Measurements from ENCODE around the gene LYAR. TPM values are rescaled to one million over a fixed set of nuclear protein-coding genes. Genes with fewer than 3 reads are reported as not detected.

Gene LYAR
- total and polyA plus RNA-seq, 2 donors (not counting 3 experiments of a cell fraction or from before 2014, with no cell fraction given): 4.2 to 24.6 TPM

DNA sequence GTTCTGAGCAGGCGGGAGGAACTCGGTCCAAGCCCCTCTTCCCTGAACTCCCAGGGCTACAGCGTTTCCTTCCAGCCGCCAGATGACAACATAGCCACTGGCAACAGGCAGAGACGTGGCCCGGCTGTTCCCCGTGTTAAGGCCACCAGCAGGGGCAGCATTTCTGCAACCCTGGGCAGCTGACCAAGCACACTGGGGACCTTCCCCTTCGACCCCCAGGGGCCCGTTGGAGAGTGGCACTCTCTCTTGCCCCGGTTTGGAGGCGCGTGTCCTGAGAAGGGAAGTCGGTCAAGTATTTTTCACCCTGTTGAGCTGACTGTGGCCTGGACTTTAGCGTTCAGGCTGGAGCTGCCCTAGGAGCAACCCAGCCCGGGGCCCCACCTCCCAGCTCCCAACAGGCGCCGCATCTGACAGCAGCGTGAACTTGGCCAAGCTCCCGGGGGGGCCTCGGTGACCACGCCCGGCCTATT, 37.7 kb upstream of the LYAR start:
- ChIA-PET CTCF (interaction anchor here (0.7 to 1.7 kb wide), 7 partner anchors 11 to 102 kb away, joined by 3 to 9 read pairs (median 5); partner anchors contain the start of gene TMEM128), POLR2A (no interaction called here)
- H3K9ac ChIP-seq (replicated peaks; ENCODE audit: extremely low read depth, insufficient read depth, low read length): no peak overlapping the region
- no peak overlapping the region for H3K27ac ChIP-seq (ENCODE audit: insufficient read depth, low read depth, low read length)
- H3K27me3 ChIP-seq (ENCODE audit: control insufficient read depth in 2 of 2, insufficient read depth in 2 of 2, low read length in 2 of 2): no peaks in the 10 kb centered on the region
- H3K36me3 ChIP-seq (ENCODE audit: control insufficient read depth in 2 of 2, extremely low read depth in 1 of 2, insufficient read depth in 2 of 2, low read length in 2 of 2): no peaks in the 10 kb centered on the region
- H3K9me3 ChIP-seq (replicated peaks; ENCODE audit: control insufficient read depth, insufficient read depth, low read length): no peaks in the 10 kb centered on the region
- no peak overlapping the region for H3K4me2 ChIP-seq (ENCODE audit: insufficient read depth, low read length)
- TF ChIP-seq, protein P1, sequence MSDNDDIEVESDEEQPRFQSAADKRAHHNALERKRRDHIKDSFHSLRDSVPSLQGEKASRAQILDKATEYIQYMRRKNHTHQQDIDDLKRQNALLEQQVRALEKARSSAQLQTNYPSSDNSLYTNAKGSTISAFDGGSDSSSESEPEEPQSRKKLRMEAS (IDR thresholded peaks at IDR 0.05; ENCODE audit: insufficient read depth, insufficient read length): no peak
- TF ChIP-seq, protein P2, sequence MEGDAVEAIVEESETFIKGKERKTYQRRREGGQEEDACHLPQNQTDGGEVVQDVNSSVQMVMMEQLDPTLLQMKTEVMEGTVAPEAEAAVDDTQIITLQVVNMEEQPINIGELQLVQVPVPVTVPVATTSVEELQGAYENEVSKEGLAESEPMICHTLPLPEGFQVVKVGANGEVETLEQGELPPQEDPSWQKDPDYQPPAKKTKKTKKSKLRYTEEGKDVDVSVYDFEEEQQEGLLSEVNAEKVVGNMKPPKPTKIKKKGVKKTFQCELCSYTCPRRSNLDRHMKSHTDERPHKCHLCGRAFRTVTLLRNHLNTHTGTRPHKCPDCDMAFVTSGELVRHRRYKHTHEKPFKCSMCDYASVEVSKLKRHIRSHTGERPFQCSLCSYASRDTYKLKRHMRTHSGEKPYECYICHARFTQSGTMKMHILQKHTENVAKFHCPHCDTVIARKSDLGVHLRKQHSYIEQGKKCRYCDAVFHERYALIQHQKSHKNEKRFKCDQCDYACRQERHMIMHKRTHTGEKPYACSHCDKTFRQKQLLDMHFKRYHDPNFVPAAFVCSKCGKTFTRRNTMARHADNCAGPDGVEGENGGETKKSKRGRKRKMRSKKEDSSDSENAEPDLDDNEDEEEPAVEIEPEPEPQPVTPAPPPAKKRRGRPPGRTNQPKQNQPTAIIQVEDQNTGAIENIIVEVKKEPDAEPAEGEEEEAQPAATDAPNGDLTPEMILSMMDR (IDR thresholded peaks at IDR 0.05; ENCODE audit: extremely low read depth in 1 of 2, insufficient read depth in 1 of 2, low read depth in 1 of 2, low read length in 2 of 2): peak; percentile 41 to 60
- peak overlapping the region; percentile 83 for H2AFZ ChIP-seq (ENCODE audit: low read depth, low read length)
- no peaks in the 10 kb centered on the region for H4K20me1 ChIP-seq (replicated peaks; ENCODE audit: control insufficient read depth, extremely low read depth, insufficient read depth, low read length)
- dilution Hi-C loops (cut with MboI; ENCODE audit: extremely low pct_ligation_motif_present, low sequenced_read_pairs) (no loop called here), intact Hi-C loops (cut with micrococcal nuclease) (no loop called here)
- no peak overlapping the region for H3K4me3 ChIP-seq (replicated peaks in 1 of 3; ENCODE audit: insufficient read depth in 1 of 3, low read depth in 1 of 3, low read length in 3 of 3)
- BruUV-seq (replicated peaks): no TSS peak
- H3K9me1 ChIP-seq (replicated peaks; ENCODE audit: control insufficient read depth, extremely low read depth, insufficient read depth, low read length): no peaks in the 10 kb centered on the region
- FAIRE-seq: no peak
- H3K79me2 ChIP-seq (ENCODE audit: control insufficient read depth, insufficient read depth, low read length): no peaks in the 10 kb centered on the region
- peak; percentile 10 for DNase-seq (ENCODE audit: low read depth, low spot score)
- peaks cover 16% of the 10 kb centered on the region for H3K4me1 ChIP-seq (ENCODE audit: control insufficient read depth, extremely low read depth, insufficient read depth, low read length)

GRCh38 chr4:4326166-4326565, 36.2 kb upstream of the LYAR start:
- FAIRE-seq: no peak
- POLR2A ChIA-PET: no interaction called here
- BruUV-seq (replicated peaks): no TSS peak
- Histone ChIP-seq H3K4me1 (ENCODE audit: control insufficient read depth, extremely low read depth, insufficient read depth, low read length) (peaks cover 16% of the 10 kb centered on the region), H3K4me2 (ENCODE audit: insufficient read depth, low read length) (no peak overlapping the region), H2AFZ (ENCODE audit: low read depth, low read length) (no peak overlapping the region), H3K27me3 (ENCODE audit: control insufficient read depth in 2 of 2, insufficient read depth in 2 of 2, low read length in 2 of 2) (no peaks in the 10 kb centered on the region), H3K4me3 (replicated peaks in 1 of 3; ENCODE audit: insufficient read depth in 1 of 3, low read depth in 1 of 3, low read length in 3 of 3) (no peak overlapping the region), H3K9me1 (replicated peaks; ENCODE audit: control insufficient read depth, extremely low read depth, insufficient read depth, low read length) (no peaks in the 10 kb centered on the region), H3K36me3 (ENCODE audit: control insufficient read depth in 2 of 2, extremely low read depth in 1 of 2, insufficient read depth in 2 of 2, low read length in 2 of 2) (peaks cover 0 to 8% of the 10 kb centered on the region in 2 experiments), H4K20me1 (replicated peaks; ENCODE audit: control insufficient read depth, extremely low read depth, insufficient read depth, low read length) (no peaks in the 10 kb centered on the region), H3K79me2 (ENCODE audit: control insufficient read depth, insufficient read depth, low read length) (no peaks in the 10 kb centered on the region), H3K9me3 (replicated peaks; ENCODE audit: control insufficient read depth, insufficient read depth, low read length) (no peaks in the 10 kb centered on the region), H3K9ac (replicated peaks; ENCODE audit: extremely low read depth, insufficient read depth, low read length) (no peak overlapping the region), H3K27ac (ENCODE audit: insufficient read depth, low read depth, low read length) (no peak overlapping the region)
- no peak for DNase-seq (ENCODE audit: low read depth, low spot score)
- intact Hi-C loops (cut with micrococcal nuclease) (no loop called here), dilution Hi-C loops (cut with MboI; ENCODE audit: extremely low pct_ligation_motif_present, low sequenced_read_pairs) (no loop called here)
- TF ChIP-seq POLR2A (IDR thresholded peaks at IDR 0.05; ENCODE audit: low read depth, low read length): no peak
- no peak for TF ChIP-seq JUN (IDR thresholded peaks at IDR 0.05; ENCODE audit: borderline replicate concordance, insufficient read depth, insufficient read length, low read depth)
- no peak for TF ChIP-seq GATA2 (IDR thresholded peaks at IDR 0.05; ENCODE audit: insufficient read depth, insufficient read length, low read depth, low read length)
- no peak for TF ChIP-seq FOS (IDR thresholded peaks at IDR 0.05; ENCODE audit: borderline replicate concordance, insufficient read depth, low read length)
- no peak for TF ChIP-seq MYC (IDR thresholded peaks at IDR 0.05; ENCODE audit: low read depth, low read length)
- CTCF ChIA-PET: interaction anchor here (1.2 kb wide), 1 partner anchor 66 kb away, joined by 3 read pairs; no protein-coding TSS in a partner anchor
